OCI-LY7 (cell line): ENCODE measurements around the gene PLEKHA5. TPM values are rescaled to one million over a fixed set of nuclear protein-coding genes. Genes with fewer than 3 reads are reported as not detected.

ENCODE experiments used
- BruUV-seq: library from RNA; stranded (reverse); fragments of 400-500 nt; replicated peaks from 2 replicates; lab custom pipeline; 2021; lab: Mats Ljungman, UMichigan
- CTCF ChIA-PET: fragments of 300-600 bp; sonication (Branson Sonifier 250); formaldehyde crosslinking; loops from one replicate; lab custom pipeline; 2022; ENCODE audit warnings: antibody characterized with exemption; ENCODE audit not compliant: unreplicated experiment; lab: Charles Lee
- POLR2A ChIA-PET: fragments of 300-600 bp; sonication (Branson Sonifier 250); formaldehyde crosslinking; loops from one replicate; lab custom pipeline; 2022; ENCODE audit warnings: antibody characterized with exemption; lab: Charles Lee
- DNase-seq: peaks from one replicate; pipeline ENCODE4 v3.0.0-alpha.2; 2015; ENCODE audit warnings: low spot score
- H2AFZ ChIP-seq: fragments of 200-600 bp; sonication (generic), shearing (Covaris generic); 2 replicates; pipeline ENCODE4 v1.6.1; 2014; ENCODE audit warnings: mild to moderate bottlenecking, antibody characterized with exemption, low read length, moderate library complexity
- H3K27ac ChIP-seq: fragments of 200-600 bp; sonication (generic); 2 replicates; pipeline ENCODE4 v1.5.1; 2014; ENCODE audit warnings: mixed run types, low read depth, mild to moderate bottlenecking, moderate library complexity, low read length, inconsistent platforms; ENCODE audit not compliant: poor library complexity, severe bottlenecking
- H3K36me3 ChIP-seq: fragments of 200-600 bp; sonication (generic); 2 replicates; pipeline ENCODE4 v1.6.1; 2014; ENCODE audit warnings: mild to moderate bottlenecking, antibody characterized with exemption, low read length, moderate library complexity, mixed read lengths; ENCODE audit not compliant: insufficient read depth
- H3K4me1 ChIP-seq: fragments of 200-600 bp; sonication (generic); 2 replicates; pipeline ENCODE4 v1.5.1; 2014; ENCODE audit warnings: mild to moderate bottlenecking, low read length; ENCODE audit not compliant: insufficient read depth, poor library complexity, severe bottlenecking
- H3K4me2 ChIP-seq: fragments of 200-600 bp; sonication (generic); 2 replicates; pipeline ENCODE4 v1.6.1; 2014; ENCODE audit warnings: mild to moderate bottlenecking, low read length
- H3K4me3 ChIP-seq: fragments of 200-600 bp; sonication (generic); 2 replicates; pipeline ENCODE4 v1.5.1; 2014; ENCODE audit warnings: mild to moderate bottlenecking, low read depth, low read length; ENCODE audit not compliant: poor library complexity, severe bottlenecking
- H3K79me2 ChIP-seq: fragments of 200-600 bp; sonication (generic); 2 replicates; pipeline ENCODE4 v1.6.1; 2016; ENCODE audit warnings: low read depth, mild to moderate bottlenecking, low read length, moderate library complexity, mixed read lengths; ENCODE audit not compliant: insufficient read depth
- H3K9me2 ChIP-seq: fragments of 200-600 bp; sonication (generic); 2 replicates; pipeline ENCODE4 v1.6.1; 2016; ENCODE audit warnings: mild to moderate bottlenecking, low read length, mixed read lengths; ENCODE audit not compliant: insufficient read depth
- H3K9me3 ChIP-seq: fragments of 200-600 bp; sonication (generic); 2 replicates; pipeline ENCODE4 v1.6.1; 2014; ENCODE audit warnings: mild to moderate bottlenecking, mixed run types, low read length, mixed read lengths
- H4K20me1 ChIP-seq: fragments of 200-600 bp; sonication (generic); 2 replicates; pipeline ENCODE4 v1.6.1; 2014; ENCODE audit warnings: mild to moderate bottlenecking, antibody characterized with exemption, low read length, moderate library complexity, mixed read lengths; ENCODE audit not compliant: insufficient read depth
- EZH2phosphoT487 ChIP-seq: fragments of 200-600 bp; sonication (generic); IDR thresholded peaks from 2 replicates; pipeline ENCODE4 v1.6.1; 2018; ENCODE audit warnings: low read depth, borderline replicate concordance, mild to moderate bottlenecking, mixed run types, antibody characterized with exemption, low read length, moderate library complexity, mixed read lengths
- intact Hi-C: fragments of 100-400 bp; cut with micrococcal nuclease; formaldehyde crosslinking; loops from one replicate; pipeline ENCODE4 v1.10.0; 2022; ENCODE audit not compliant: unreplicated experiment
- total RNA-seq, 2 experiments: library from RNA; depleted of rRNA in 1 of 2; stranded (reverse); fragments of >200 nt in 1 of 2; shearing (Covaris generic) in 1 of 2; gene quantifications; 2 replicates each; pipeline ENCODE4 v1.2.3, GENCODE V29; 2014 to 2022
- TF ChIP-seq, protein P1 (sequence below): fragments of 200-600 bp; sonication (generic); conservative IDR thresholded peaks from 2 replicates; pipeline ENCODE4 v1.5.1; 2014; ENCODE audit warnings: mild to moderate bottlenecking, antibody characterized with exemption, low read length, moderate library complexity, mixed read lengths

PLEKHA5 gene
- total RNA-seq, 2 experiments from 2014 or later, result 2.7 TPM; not detected in 1

DNA sequence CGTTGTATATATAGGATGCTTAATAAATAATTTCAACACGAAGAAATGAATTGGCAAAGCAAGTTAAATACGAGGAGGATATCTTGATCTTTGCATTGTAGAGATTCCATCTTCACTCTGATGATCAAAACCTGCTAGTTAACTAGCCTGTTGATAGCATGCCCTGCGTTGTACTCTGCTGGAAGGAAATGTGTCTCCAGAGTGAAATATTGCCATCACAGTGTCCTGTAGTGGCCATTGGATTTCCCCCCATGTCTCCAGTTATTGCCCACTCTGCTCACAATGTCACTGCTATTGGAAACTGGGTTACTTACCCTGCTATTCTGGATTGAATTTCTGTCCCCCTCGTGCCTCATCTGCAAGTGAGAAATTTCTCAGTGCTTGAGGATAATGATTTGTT lies 109.6 kb downstream of the PLEKHA5 start:
- Histone ChIP-seq H2AFZ (no peak overlapping the region), H3K36me3 (no peaks in the 10 kb centered on the region), H3K9me3 (no peaks in the 10 kb centered on the region), H3K27ac (no peak overlapping the region), H3K4me1 (no peaks in the 10 kb centered on the region), H4K20me1 (no peaks in the 10 kb centered on the region), H3K9me2 (no peaks in the 10 kb centered on the region), H3K4me2 (no peak overlapping the region), H3K79me2 (no peaks in the 10 kb centered on the region), H3K4me3 (no peak overlapping the region)
- BruUV-seq, result no TSS peak
- TF ChIP-seq, protein P1, sequence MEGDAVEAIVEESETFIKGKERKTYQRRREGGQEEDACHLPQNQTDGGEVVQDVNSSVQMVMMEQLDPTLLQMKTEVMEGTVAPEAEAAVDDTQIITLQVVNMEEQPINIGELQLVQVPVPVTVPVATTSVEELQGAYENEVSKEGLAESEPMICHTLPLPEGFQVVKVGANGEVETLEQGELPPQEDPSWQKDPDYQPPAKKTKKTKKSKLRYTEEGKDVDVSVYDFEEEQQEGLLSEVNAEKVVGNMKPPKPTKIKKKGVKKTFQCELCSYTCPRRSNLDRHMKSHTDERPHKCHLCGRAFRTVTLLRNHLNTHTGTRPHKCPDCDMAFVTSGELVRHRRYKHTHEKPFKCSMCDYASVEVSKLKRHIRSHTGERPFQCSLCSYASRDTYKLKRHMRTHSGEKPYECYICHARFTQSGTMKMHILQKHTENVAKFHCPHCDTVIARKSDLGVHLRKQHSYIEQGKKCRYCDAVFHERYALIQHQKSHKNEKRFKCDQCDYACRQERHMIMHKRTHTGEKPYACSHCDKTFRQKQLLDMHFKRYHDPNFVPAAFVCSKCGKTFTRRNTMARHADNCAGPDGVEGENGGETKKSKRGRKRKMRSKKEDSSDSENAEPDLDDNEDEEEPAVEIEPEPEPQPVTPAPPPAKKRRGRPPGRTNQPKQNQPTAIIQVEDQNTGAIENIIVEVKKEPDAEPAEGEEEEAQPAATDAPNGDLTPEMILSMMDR, result no peak
- TF ChIP-seq EZH2phosphoT487, result no peak
- CTCF ChIA-PET, result no interaction called here
- POLR2A ChIA-PET, result no interaction called here
- no peak for DNase-seq
- intact Hi-C loops, result no loop called here

DNA sequence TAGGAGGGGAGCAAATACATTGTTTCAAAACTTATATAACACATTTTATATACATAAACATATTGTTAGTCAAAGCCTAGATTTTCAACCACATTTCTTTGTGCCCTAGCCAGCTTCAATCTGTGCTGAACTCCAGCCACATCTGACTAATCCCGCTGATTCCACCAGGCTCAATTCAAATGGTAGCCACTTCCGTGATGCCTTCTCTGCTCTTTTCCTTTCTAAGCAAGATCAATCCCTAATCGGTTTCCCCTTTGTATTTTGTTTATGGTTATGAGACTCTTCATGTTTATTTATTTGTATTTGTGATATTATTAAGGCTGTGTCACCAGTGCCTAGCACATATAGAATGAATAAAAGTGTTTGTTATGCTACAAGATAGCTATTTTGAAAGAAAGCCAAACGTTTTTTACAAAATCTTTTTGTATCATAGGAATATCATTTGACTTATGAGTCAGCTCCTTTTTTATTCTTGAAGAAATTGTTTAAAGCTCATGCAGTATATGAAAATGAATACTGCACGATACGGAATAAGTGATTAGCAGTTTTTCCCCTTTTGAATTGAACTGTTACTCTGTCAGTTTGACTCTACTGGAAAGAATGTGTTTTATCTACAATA lies 110.2 kb downstream of the PLEKHA5 start:
- ChIA-PET CTCF (no interaction called here), POLR2A (interaction anchor here (0.8 kb wide), 1 partner anchor 24 kb away, joined by 3 read pairs; no protein-coding TSS in a partner anchor)
- no peak overlapping the region for H3K4me3 ChIP-seq
- DNase-seq, result no peak
- no TSS peak for BruUV-seq
- H3K27ac ChIP-seq, result no peak overlapping the region
- H3K9me3 ChIP-seq, result no peaks in the 10 kb centered on the region
- intact Hi-C loops, result no loop called here
- H3K4me2 ChIP-seq, result no peak overlapping the region
- H2AFZ ChIP-seq, result no peak overlapping the region
- no peaks in the 10 kb centered on the region for H3K4me1 ChIP-seq
- no peaks in the 10 kb centered on the region for H3K79me2 ChIP-seq
- H3K9me2 ChIP-seq, result no peaks in the 10 kb centered on the region
- no peaks in the 10 kb centered on the region for H4K20me1 ChIP-seq
- no peaks in the 10 kb centered on the region for H3K36me3 ChIP-seq
- TF ChIP-seq, protein P1, result no peak
- TF ChIP-seq EZH2phosphoT487, result no peak

DNA sequence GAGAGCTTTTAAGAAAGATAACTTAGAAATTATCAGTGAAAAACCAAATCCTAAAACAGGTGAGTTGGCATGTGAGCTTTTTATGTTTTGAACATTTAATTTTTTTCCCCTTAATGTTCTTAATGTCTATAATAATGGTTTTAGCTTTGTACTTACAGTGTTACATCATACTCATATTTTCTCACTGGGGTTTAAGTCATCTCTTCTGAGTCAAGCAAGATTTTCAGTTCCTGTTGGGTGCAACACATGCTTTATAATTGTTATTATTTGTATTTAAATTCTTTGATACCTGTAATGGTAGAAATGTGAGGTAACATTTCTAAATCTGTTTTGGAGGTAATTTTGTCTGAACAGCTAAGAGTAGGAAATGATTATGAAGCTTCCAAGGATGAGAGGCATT lies 113.0 kb downstream of the PLEKHA5 start:
- CTCF ChIA-PET, result no interaction called here
- no peaks in the 10 kb centered on the region for H3K4me1 ChIP-seq
- TF ChIP-seq, protein P1, result no peak
- TF ChIP-seq EZH2phosphoT487, result no peak
- H4K20me1 ChIP-seq, result no peaks in the 10 kb centered on the region
- H3K4me2 ChIP-seq, result no peak overlapping the region
- no peaks in the 10 kb centered on the region for H3K9me2 ChIP-seq
- no peak overlapping the region for H2AFZ ChIP-seq
- BruUV-seq, result no TSS peak
- no peaks in the 10 kb centered on the region for H3K9me3 ChIP-seq
- POLR2A ChIA-PET, result no interaction called here
- no peak overlapping the region for H3K4me3 ChIP-seq
- intact Hi-C loops, result no loop called here
- no peak overlapping the region for H3K27ac ChIP-seq
- no peaks in the 10 kb centered on the region for H3K79me2 ChIP-seq
- DNase-seq, result no peak
- H3K36me3 ChIP-seq, result no peaks in the 10 kb centered on the region
